Memory B cell (primary cell): ENCODE measurements around the gene MAP4K3.
A peak's percentile ranks its signal among the peaks of the same experiment; 100 is the strongest.

Source experiments
- ATAC-seq: fragments of 150-1000 bp; cut with Tn5 transposase; 2 replicates; pipeline ENCODE4 v1.10.0; 2021; ENCODE audit warnings: low read depth, mild to moderate bottlenecking, moderate library complexity
- DNase-seq, 2 donors: peaks; one replicate each; pipeline ENCODE4 v3.0.0; 2022; ENCODE audit warnings: low spot score in 2 of 2
- H3K27ac Mint-ChIP-seq: one replicate; pipeline ENCODE4 v1.8.0; 2022; ENCODE audit warnings: mild to moderate bottlenecking, moderate library complexity, mixed read lengths
- H3K27me3 Mint-ChIP-seq: one replicate; pipeline ENCODE4 v1.8.0; 2022; ENCODE audit warnings: mixed read lengths
- H3K36me3 Mint-ChIP-seq: one replicate; pipeline ENCODE4 v1.8.0; 2022; ENCODE audit warnings: mild to moderate bottlenecking, mixed read lengths
- H3K4me1 Mint-ChIP-seq: one replicate; pipeline ENCODE4 v1.8.0; 2022; ENCODE audit warnings: mixed read lengths
- H3K4me3 Mint-ChIP-seq: one replicate; pipeline ENCODE4 v1.8.0; 2022; ENCODE audit warnings: mild to moderate bottlenecking, moderate library complexity, mixed read lengths
- H3K9me3 Mint-ChIP-seq: one replicate; pipeline ENCODE4 v1.8.0; 2022; ENCODE audit warnings: mixed read lengths

Gene MAP4K3

GRCh38 chr2:39466311-39466710 is 29.2 kb upstream of the MAP4K3 start:
- Mint-ChIP-seq H3K9me3 (no peaks in the 10 kb centered on the region), H3K4me1 (peaks cover 8% of the 10 kb centered on the region), H3K27ac (no peak overlapping the region), H3K4me3 (no peak overlapping the region), H3K27me3 (no peaks in the 10 kb centered on the region), H3K36me3 (no peaks in the 10 kb centered on the region)
- ATAC-seq: no peak
- DNase-seq: no peak

GRCh38 chr2:39464864-39465263 is 27.8 kb upstream of the MAP4K3 start:
- no peaks in the 10 kb centered on the region for H3K27me3 Mint-ChIP-seq
- peaks cover 6% of the 10 kb centered on the region for H3K4me1 Mint-ChIP-seq
- no peaks in the 10 kb centered on the region for H3K36me3 Mint-ChIP-seq
- no peaks in the 10 kb centered on the region for H3K9me3 Mint-ChIP-seq
- H3K4me3 Mint-ChIP-seq: no peak overlapping the region
- no peak overlapping the region for H3K27ac Mint-ChIP-seq
- no peak for DNase-seq
- ATAC-seq: no peak

GRCh38 chr2:39455826-39456225 is 18.7 kb upstream of the MAP4K3 start:
- Mint-ChIP-seq H3K4me1 (no peaks in the 10 kb centered on the region), H3K36me3 (peaks cover 9% of the 10 kb centered on the region), H3K27ac (no peak overlapping the region), H3K9me3 (peaks cover 2% of the 10 kb centered on the region), H3K4me3 (no peak overlapping the region), H3K27me3 (no peaks in the 10 kb centered on the region)
- no peak for DNase-seq
- no peak for ATAC-seq

GRCh38 chr2:39452396-39452795 is 15.3 kb upstream of the MAP4K3 start:
- Mint-ChIP-seq H3K27me3 (no peaks in the 10 kb centered on the region), H3K4me3 (no peak overlapping the region), H3K36me3 (peaks cover 5% of the 10 kb centered on the region), H3K9me3 (no peaks in the 10 kb centered on the region), H3K4me1 (no peaks in the 10 kb centered on the region), H3K27ac (no peak overlapping the region)
- no peak for DNase-seq
- no peak for ATAC-seq

GRCh38 chr2:39451954-39452353 is 14.9 kb upstream of the MAP4K3 start:
- DNase-seq (no peak), ATAC-seq (no peak)
- Mint-ChIP-seq H3K4me1 (no peaks in the 10 kb centered on the region), H3K27me3 (no peaks in the 10 kb centered on the region), H3K9me3 (no peaks in the 10 kb centered on the region), H3K4me3 (no peak overlapping the region), H3K36me3 (peaks cover 5% of the 10 kb centered on the region), H3K27ac (no peak overlapping the region)

GRCh38 chr2:39448169-39448502 is 11.1 kb upstream of the MAP4K3 start:
- H3K36me3 Mint-ChIP-seq: peaks cover 8% of the 10 kb centered on the region
- H3K27ac Mint-ChIP-seq: no peak overlapping the region
- no peaks in the 10 kb centered on the region for H3K9me3 Mint-ChIP-seq
- no peak overlapping the region for H3K4me3 Mint-ChIP-seq
- no peak for DNase-seq
- no peaks in the 10 kb centered on the region for H3K27me3 Mint-ChIP-seq
- H3K4me1 Mint-ChIP-seq: no peaks in the 10 kb centered on the region
- no peak for ATAC-seq

GRCh38 chr2:39447266-39448168 is 10.4 kb upstream of the MAP4K3 start:
- no peak for ATAC-seq

GRCh38 chr2:39445934-39446333 is 8.8 kb upstream of the MAP4K3 start:
- H3K27me3 Mint-ChIP-seq: no peaks in the 10 kb centered on the region
- no peak overlapping the region for H3K4me3 Mint-ChIP-seq
- no peaks in the 10 kb centered on the region for H3K4me1 Mint-ChIP-seq
- DNase-seq (no peak), ATAC-seq (no peak)
- H3K36me3 Mint-ChIP-seq: peaks cover 12% of the 10 kb centered on the region
- H3K27ac Mint-ChIP-seq: no peak overlapping the region
- peaks cover 3% of the 10 kb centered on the region for H3K9me3 Mint-ChIP-seq

More at GRCh38 chr2:39447266-39448168, 10.4 kb upstream of the MAP4K3 start:
- Mint-ChIP-seq H3K9me3 (no peaks in the 10 kb centered on the region), H3K27ac (no peak overlapping the region), H3K4me1 (no peaks in the 10 kb centered on the region), H3K4me3 (no peak overlapping the region), H3K36me3 (peaks cover 11% of the 10 kb centered on the region), H3K27me3 (no peaks in the 10 kb centered on the region)
- no peak for DNase-seq

GRCh38 chr2:39443009-39443408 is 5.9 kb upstream of the MAP4K3 start:
- ATAC-seq (no peak), DNase-seq (no peak)
- H3K9me3 Mint-ChIP-seq: peaks cover 3% of the 10 kb centered on the region
- H3K4me1 Mint-ChIP-seq: no peaks in the 10 kb centered on the region
- H3K36me3 Mint-ChIP-seq: peaks cover 12% of the 10 kb centered on the region
- H3K27ac Mint-ChIP-seq: no peak overlapping the region
- no peak overlapping the region for H3K4me3 Mint-ChIP-seq
- H3K27me3 Mint-ChIP-seq: no peaks in the 10 kb centered on the region

GRCh38 chr2:39437522-39438296 is 624 bp upstream of the MAP4K3 start:
- peak; percentile 55 for ATAC-seq
- H3K36me3 Mint-ChIP-seq: peaks cover 3% of the 10 kb centered on the region
- peak overlapping the region; percentile 85 for H3K27ac Mint-ChIP-seq
- DNase-seq: peak; percentile 11 to 29
- H3K4me3 Mint-ChIP-seq: peak overlapping the region; percentile 89
- H3K4me1 Mint-ChIP-seq: peaks cover 9% of the 10 kb centered on the region
- H3K9me3 Mint-ChIP-seq: peaks cover 3% of the 10 kb centered on the region
- no peaks in the 10 kb centered on the region for H3K27me3 Mint-ChIP-seq

- H3K27ac Mint-ChIP-seq: peak overlapping the region; percentile 85
- no peaks in the 10 kb centered on the region for H3K27me3 Mint-ChIP-seq
- H3K36me3 Mint-ChIP-seq: no peaks in the 10 kb centered on the region
- no peaks in the 10 kb centered on the region for H3K9me3 Mint-ChIP-seq
- peak overlapping the region; percentile 89 for H3K4me3 Mint-ChIP-seq
- DNase-seq (peak in 1 of 2 donors; percentile 4), ATAC-seq (no peak)
- peaks cover 9% of the 10 kb centered on the region for H3K4me1 Mint-ChIP-seq
Observed at GRCh38 chr2:39435741-39436591, 1.1 kb downstream of the MAP4K3 start.

- no peak overlapping the region for H3K27ac Mint-ChIP-seq
Observed at GRCh38 chr2:39435234-39435633, 1.9 kb downstream of the MAP4K3 start.

GRCh38 chr2:39434233-39434897 is 2.7 kb downstream of the MAP4K3 start:
- H3K36me3 Mint-ChIP-seq: no peaks in the 10 kb centered on the region

More at GRCh38 chr2:39435234-39435633, 1.9 kb downstream of the MAP4K3 start:
- ATAC-seq (no peak), DNase-seq (no peak)
- no peak overlapping the region for H3K4me3 Mint-ChIP-seq
- H3K27me3 Mint-ChIP-seq: no peaks in the 10 kb centered on the region
- H3K36me3 Mint-ChIP-seq: no peaks in the 10 kb centered on the region
- no peaks in the 10 kb centered on the region for H3K9me3 Mint-ChIP-seq
- H3K4me1 Mint-ChIP-seq: peaks cover 9% of the 10 kb centered on the region

More at GRCh38 chr2:39434233-39434897, 2.7 kb downstream of the MAP4K3 start:
- Mint-ChIP-seq H3K27me3 (no peaks in the 10 kb centered on the region), H3K4me1 (peaks cover 9% of the 10 kb centered on the region), H3K27ac (no peak overlapping the region), H3K9me3 (no peaks in the 10 kb centered on the region), H3K4me3 (no peak overlapping the region)
- DNase-seq: no peak
- ATAC-seq: no peak
